Measurements from ENCODE around the gene DAP.
"Not testable (repeated sequence)": the region's sequence is repeated elsewhere in the genome, so short reads cannot be mapped to it uniquely, and the experiment has no call there.

DAP gene

GRCh38 chr5:10735569-10736276 is 25.3 kb downstream of the DAP start:
- no peak for DNase-seq (ENCODE audit: low read depth in 2 of 2, low spot score in 1 of 2)

GRCh38 chr5:10734832-10735523 is 26.1 kb downstream of the DAP start:
- no peak for DNase-seq (ENCODE audit: low read depth in 2 of 2, low spot score in 1 of 2)

DNA sequence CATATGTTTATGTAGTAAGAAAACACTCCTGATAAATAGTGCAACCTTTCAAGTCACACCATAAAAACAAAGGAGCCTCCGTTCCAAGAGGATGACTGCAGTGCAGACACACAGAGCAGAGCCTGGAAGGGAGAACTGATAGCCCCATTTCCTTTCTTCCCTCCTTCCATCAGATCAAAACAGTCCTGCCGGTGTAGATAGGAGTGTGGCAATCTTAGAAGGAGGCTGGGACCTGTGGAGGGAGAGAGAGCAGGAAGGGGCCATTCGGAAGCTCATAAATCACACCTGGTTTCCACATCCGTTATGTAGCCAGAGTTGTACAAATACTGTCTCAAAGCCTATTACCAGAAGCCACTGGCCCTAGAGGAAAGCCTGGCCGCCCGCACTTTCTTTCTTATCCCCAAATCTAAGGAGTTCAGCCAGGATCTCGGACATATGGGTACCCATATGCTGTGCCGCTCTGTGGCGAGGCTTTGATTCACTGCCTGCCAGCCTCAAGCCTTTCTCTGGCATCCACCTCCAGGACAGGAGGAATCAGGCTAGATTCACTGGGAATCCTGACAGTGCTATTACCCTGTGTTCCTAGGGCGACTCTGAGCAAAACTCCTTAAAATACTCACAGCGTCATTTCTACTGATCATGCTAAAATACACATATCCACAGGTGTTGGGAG is 26.9 kb downstream of the DAP start:
- DNase-seq (ENCODE audit: low read depth in 2 of 2, low spot score in 1 of 2) = no peak

DNA sequence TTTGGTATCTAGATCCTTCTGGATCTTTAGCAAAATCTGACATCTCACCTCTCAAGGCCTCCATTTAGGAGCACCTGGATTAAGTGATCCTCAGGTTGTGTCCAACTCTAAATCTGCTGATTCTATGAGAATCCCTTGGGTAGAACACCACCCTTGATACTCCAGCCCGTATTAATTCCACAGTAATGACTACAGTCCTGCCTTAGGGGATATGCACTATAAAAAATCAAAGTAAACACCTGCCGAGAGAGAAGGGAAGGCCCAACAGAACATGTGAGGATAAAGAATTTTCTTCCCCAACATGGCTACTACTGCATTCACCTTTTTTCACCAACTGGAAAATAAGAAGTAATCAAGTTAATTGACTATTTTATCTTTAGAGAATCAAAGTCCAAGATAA is 27.6 kb downstream of the DAP start:
- no peak for DNase-seq (ENCODE audit: low read depth in 2 of 2, low spot score in 1 of 2)

- DNase-seq (ENCODE audit: low read depth in 2 of 2, low spot score in 1 of 2) = no peak
Observed at GRCh38 chr5:10731913-10732312, 29.1 kb downstream of the DAP start.

GRCh38 chr5:10730043-10730351 is 31.0 kb downstream of the DAP start:
- DNase-seq (ENCODE audit: low read depth in 2 of 2, low spot score in 1 of 2) = no peak

DNA sequence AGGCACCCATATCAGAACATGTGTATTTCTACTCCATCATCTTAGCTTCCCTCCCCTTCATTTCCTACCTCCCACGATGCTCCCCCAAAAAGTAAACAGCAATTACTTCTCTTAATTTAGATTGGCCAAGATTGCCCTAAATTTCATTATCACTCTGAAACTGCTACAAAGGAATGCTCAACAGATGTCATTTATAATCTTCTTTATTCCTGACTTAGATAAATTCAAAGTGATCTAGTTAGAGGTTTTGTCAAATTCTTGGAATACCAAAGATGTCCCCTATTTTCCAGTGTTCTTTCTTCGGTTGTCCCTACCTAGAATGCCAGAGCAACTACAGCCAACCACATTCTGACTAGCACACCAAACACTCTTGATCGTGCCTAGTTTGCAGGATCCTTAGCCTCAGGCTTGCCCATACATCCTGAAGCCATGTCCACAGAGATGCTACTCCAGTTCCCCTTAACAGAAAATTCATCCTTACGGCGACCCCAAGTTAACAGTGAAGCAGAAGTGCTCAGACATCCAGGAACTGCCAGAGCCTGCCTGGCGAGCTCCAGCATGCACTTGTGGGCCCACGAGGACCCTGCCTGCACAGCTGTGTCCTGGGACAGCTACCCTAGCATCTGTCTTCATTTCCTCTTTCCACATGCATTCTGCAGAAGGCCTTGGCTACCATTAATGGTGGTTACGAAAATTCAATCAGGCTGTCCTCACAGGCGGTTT is 31.6 kb downstream of the DAP start:
- DNase-seq (ENCODE audit: low read depth in 2 of 2, low spot score in 1 of 2) = no peak

DNA sequence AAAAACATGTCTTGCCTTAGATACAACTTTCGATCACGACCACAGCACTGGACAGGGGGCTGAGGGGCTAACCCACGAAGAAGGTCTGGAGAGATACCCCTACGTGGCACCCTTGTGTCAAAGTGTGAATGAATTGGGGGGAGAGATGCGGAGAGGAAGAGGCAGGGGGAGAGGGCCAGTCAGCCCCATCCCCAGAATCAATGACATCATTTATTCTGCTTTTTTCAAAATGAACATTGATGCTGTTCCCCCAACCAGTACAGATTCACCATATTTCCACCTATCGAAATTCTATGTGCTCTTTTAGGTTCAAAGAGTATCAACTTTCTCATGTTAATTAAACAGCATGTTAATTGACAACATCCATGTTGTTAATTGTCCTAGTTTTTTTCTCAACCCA is 32.4 kb downstream of the DAP start:
- DNase-seq (ENCODE audit: low read depth in 2 of 2, low spot score in 1 of 2) = no peak

DNA sequence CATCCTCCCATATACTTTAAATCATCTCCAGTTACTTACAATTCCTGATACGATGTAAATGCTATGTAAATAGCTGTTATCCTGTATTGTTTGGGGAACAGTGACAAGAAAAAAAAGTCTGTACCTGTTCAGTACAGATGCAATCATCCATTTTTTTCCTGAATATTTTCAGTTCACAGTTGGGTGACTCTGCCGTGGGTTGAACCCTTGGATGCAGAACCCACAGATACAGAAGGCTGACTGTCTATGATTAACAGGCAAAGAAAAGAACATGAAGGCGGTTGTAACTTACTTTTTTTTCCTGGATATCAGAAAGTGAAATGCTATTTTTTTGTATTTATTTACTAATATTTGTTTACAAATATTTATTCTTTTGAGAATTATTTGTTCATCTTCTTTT is 33.2 kb downstream of the DAP start:
- no peak for DNase-seq (ENCODE audit: low read depth in 2 of 2, low spot score in 1 of 2)

GRCh38 chr5:10726913-10727517 is 34.0 kb downstream of the DAP start:
- DNase-seq (ENCODE audit: low read depth in 2 of 2, low spot score in 1 of 2) = no peak

- no peak for DNase-seq (ENCODE audit: low read depth in 2 of 2, low spot score in 1 of 2)
Observed at GRCh38 chr5:10726179-10726912, 34.7 kb downstream of the DAP start.

GRCh38 chr5:10725636-10726035 is 35.4 kb downstream of the DAP start:
- DNase-seq (ENCODE audit: low read depth in 2 of 2, low spot score in 1 of 2) = no peak

DNA sequence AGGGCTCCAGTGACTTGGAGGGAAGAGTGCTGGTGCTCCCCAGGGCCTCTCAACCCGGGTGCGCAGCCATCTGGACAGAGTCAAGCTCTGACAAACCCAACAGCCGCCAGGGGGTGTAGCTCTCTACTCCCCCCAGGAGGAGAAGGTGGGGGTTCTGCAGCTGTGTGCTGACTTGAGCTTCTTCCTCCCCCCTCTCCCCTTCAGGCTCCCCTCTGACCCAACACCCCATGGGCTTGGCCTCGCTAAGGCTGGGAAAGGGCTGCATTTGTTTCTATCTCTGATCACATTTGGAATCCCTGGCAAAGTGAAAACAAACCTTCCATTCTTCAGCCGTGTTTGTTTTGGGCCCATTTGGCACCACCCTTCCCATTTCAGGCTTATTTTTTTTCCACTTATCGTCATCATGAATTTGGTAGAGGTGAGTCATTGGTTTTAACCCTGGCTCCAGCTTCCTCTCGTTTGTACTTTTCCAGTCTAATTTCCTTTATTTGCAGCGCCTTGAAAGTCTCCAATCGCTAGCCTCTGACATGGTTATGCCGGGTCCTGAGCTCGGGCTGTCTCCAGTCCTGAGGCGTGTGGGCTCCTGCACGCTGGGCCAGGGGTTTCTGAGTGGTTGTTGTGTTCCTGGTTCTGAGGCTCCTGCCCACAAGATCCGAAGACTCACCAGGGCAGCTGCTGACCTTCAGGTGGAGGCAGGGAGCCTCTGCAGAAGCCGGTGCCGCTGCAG is 36.1 kb downstream of the DAP start:
- no peak for DNase-seq (ENCODE audit: low read depth in 2 of 2, low spot score in 1 of 2)

DNA sequence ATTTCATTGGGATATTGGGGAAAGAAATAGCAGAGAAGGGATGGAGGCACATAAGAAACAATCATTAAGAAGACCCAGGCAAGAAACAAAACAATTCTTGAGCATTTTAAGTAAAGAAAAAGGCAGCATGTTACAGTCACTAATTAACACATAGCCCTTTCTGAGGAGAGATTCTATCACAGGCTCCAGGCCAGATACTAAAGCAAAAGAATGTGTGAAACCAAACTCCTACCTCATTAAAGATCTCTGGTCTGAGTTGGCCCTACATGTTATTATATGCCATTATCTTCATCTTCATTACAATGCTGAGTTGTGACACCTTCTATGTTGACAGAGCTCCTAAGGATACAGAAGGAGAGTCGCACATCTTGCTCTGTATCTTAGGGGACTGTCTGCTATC is 37.5 kb downstream of the DAP start:
- DNase-seq (ENCODE audit: low read depth in 2 of 2, low spot score in 1 of 2) = no peak

DNA sequence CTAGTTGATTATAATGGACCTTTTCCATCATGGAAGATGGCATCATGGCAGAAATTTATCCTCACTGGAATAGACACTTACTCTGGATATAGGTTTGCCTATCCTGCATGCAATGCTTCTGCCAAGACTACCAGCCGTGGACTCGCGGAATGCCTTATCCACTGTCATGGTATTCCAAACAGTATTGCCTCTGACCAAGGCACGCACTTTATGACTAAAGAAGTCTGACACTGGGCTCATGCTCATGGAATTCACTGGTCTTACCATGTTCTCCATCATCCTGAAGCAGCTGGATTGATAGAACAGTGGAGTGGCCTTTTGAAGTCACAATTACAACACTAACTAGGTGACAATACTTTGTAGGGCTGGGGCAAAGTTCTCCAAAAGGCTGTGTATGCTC is 40.3 kb downstream of the DAP start:
- DNase-seq (ENCODE audit: low read depth in 2 of 2, low spot score in 1 of 2) = not testable (repeated sequence)

GRCh38 chr5:10719965-10720364 is 41.1 kb downstream of the DAP start:
- no peak for DNase-seq (ENCODE audit: low read depth in 2 of 2, low spot score in 1 of 2)

GRCh38 chr5:10718617-10719016 is 42.4 kb downstream of the DAP start:
- not testable (repeated sequence) for DNase-seq (ENCODE audit: low read depth in 2 of 2, low spot score in 1 of 2)

DNA sequence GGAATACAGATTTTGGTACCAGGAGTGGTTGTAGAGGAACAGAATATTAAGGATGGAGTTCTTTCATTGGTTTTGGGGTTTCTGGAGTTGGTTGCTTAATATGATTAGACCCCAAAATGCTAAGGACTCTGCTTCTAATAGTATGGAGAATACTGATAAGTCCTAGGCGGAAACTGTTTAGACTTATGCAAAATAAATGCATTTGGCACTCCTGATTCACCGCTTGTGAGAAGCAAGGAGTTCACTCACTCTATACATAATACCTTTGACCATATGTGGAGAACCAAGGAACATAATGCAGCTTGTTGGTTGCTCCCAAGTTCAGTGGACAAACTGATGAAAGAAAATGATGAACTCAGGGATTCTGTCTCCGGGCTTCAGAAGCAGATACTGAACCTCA is 44.2 kb downstream of the DAP start:
- DNase-seq (ENCODE audit: low read depth in 2 of 2, low spot score in 1 of 2) = not testable (repeated sequence)

DNA sequence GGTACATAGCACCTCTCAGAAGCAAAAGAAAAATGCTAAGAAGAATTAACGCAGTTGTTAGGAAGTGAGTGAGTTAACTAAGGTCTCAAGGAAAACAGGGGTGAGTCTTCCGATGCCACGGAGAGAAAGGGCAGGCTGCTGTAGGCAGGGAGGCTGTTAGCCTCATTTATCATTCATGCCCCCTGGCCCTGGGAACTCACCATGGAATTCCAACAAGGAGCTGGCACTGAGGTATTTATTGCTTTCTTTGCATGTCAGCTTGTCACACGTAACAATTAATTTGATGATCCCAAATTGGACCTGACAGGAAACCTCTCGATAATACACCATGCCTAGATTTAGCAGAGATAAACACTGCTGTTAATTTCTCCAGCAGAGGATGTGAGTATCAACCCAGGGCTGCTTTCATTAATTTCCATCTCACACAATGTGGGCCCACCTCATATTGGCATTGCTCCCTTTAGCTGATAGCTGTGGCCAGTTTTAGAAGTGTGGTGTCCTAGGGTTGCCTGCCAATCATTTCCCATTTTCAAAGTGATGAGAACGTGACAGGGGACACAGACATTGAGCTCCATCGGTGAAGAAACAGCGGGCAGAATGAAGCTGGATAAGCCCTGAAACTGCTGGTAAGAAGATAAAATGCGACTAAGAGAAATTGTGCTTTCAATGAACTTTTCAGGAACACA is 45.3 kb downstream of the DAP start:
- no peak for DNase-seq (ENCODE audit: low read depth in 2 of 2, low spot score in 1 of 2)

Measured in stimulated activated CD8-positive, alpha-beta memory T cell treated with anti-CD3 and anti-CD28 coated beads, Interleukin-4, amount 100 ng/mL, for 1 hour (primary cell).